Esophagus muscularis mucosa (tissue), 4 donors: ENCODE measurements around the gene AGAP3. TPM values are rescaled to one million over a fixed set of nuclear protein-coding genes. Genes with fewer than 3 reads are reported as not detected.

Source experiments
- DNase-seq: peaks from one replicate; pipeline ENCODE4 v3.0.0-alpha.2; 2017; ENCODE audit errors: extremely low spot score
- H3K27ac ChIP-seq, 4 donors: fragments of 200-600 bp; sonication (generic); replicated peaks in 1 of 4; 1 replicate in 3 of 4; 2 replicates in 1 of 4; pipeline ENCODE4 v1.5.1; 2016 to 2019; ENCODE audit warnings: mild to moderate bottlenecking in 1 of 4
- H3K27me3 ChIP-seq, 4 donors: fragments of 200-600 bp; sonication (generic); one replicate each; pipeline versions ENCODE4 v1.5.1 to v1.6.0; 2016 to 2019
- H3K36me3 ChIP-seq, 4 donors: fragments of 200-600 bp; sonication (generic); one replicate each; pipeline ENCODE4 v1.5.1; 2016 to 2019
- H3K4me1 ChIP-seq, 4 donors: fragments of 200-600 bp; sonication (generic); one replicate each; pipeline ENCODE4 v1.5.1; 2016 to 2019
- H3K4me3 ChIP-seq, 4 donors: fragments of 200-600 bp; sonication (generic); 1 replicate in 2 of 4; 2 replicates in 2 of 4; pipeline ENCODE4 v1.5.1; 2016 to 2019; ENCODE audit warnings: mild to moderate bottlenecking in 4 of 4, moderate library complexity in 1 of 4
- H3K9me3 ChIP-seq, 4 donors: fragments of 200-600 bp; sonication (generic); 1 replicate in 3 of 4; 2 replicates in 1 of 4; pipeline ENCODE4 v1.5.1; 2016 to 2019
- EP300 ChIP-seq: sonication (generic); formaldehyde crosslinking; IDR thresholded peaks from one replicate; pipeline ENCODE4 v1.6.1; 2017; ENCODE audit warnings: antibody characterized with exemption
- POLR2A ChIP-seq: fragments of 450-650 bp; IDR thresholded peaks from one replicate; pipeline ENCODE4 v1.6.1; 2017; ENCODE audit warnings: antibody characterized with exemption, moderate library complexity, mild to moderate bottlenecking, low read depth
- POLR2AphosphoS5 ChIP-seq, 2 donors: sonication (generic); formaldehyde crosslinking; IDR thresholded peaks; one replicate each; pipeline ENCODE4 v1.6.1; 2017; ENCODE audit warnings: antibody characterized with exemption in 2 of 2
- WGBS: methylation state at CpG from one replicate; pipeline ENCODE4 v1.1.5; 2018; 5-methylcytosine and 5-hydroxymethylcytosine counted together
- intact Hi-C: fragments of 100-400 bp; cut with DNase I; formaldehyde crosslinking; loops from one replicate; pipeline ENCODE4 v1.15.1; 2023
- total RNA-seq, 4 donors: library from RNA; depleted of rRNA; stranded (reverse); fragments of >200 nt; gene quantifications; one replicate each; pipeline versions ENCODE4 v1.1.0 to v1.2.1, GENCODE V29; 2016
- TF ChIP-seq, protein P1 (sequence below), 3 experiments: fragments of 200-600 bp in 2 of 3; fragments of 450-650 bp in 1 of 3; sonication (generic) in 2 of 3; IDR thresholded peaks; one replicate each; pipeline ENCODE4 v1.5.1; 2017 to 2019; ENCODE audit warnings: antibody characterized with exemption in 3 of 3, mild to moderate bottlenecking in 2 of 3, moderate library complexity in 1 of 3

AGAP3 gene
- total RNA-seq, 4 donors from 2014 or later: 33.8 to 71.2 (median 60.0) TPM

DNA sequence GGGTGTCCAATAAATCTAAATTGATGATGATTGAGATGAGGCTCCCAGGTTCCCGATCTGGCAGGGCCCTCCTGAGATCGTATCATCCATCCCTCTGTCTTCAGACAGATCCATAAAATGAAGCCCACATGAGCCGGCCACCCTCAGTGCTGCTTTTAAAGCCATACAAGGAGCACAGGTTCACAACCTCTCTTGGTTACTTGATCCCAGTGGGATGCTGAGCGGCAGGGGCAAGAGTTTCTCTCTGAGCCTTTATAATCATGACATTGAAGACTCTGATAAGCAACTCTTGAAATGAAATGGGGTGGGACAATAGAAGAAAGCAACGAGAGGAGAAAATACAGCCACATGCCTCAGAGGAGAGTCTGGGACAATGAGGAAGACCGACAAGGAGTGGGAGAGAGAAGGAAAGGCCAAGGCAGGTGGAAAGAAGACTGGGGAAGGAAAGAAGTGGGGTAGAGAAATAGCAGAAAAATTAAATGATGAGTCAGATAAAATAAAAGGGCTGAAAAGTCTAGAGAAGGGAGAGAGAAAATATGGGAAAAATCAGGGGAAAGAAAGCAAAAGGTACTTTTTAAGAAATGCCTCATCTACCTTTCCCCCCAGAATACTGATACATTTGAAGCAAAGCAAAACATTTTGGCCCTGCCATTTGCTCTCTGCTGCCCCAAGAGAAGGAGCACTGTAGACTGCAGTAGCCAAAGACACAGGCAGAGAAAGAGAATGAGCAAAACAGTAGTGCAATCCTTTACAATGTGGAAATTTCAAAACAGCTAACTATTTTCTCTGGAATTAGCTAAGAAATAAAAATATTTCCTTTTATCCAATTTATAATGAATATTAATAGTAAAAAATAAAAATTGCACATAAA, 66.6 kb downstream of the AGAP3 start:
- TF ChIP-seq POLR2AphosphoS5 (IDR thresholded peaks at IDR 0.05) (no peak), POLR2A (no peak), EP300 (no peak)
- TF ChIP-seq, protein P1, sequence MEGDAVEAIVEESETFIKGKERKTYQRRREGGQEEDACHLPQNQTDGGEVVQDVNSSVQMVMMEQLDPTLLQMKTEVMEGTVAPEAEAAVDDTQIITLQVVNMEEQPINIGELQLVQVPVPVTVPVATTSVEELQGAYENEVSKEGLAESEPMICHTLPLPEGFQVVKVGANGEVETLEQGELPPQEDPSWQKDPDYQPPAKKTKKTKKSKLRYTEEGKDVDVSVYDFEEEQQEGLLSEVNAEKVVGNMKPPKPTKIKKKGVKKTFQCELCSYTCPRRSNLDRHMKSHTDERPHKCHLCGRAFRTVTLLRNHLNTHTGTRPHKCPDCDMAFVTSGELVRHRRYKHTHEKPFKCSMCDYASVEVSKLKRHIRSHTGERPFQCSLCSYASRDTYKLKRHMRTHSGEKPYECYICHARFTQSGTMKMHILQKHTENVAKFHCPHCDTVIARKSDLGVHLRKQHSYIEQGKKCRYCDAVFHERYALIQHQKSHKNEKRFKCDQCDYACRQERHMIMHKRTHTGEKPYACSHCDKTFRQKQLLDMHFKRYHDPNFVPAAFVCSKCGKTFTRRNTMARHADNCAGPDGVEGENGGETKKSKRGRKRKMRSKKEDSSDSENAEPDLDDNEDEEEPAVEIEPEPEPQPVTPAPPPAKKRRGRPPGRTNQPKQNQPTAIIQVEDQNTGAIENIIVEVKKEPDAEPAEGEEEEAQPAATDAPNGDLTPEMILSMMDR (IDR thresholded peaks at IDR 0.05): no peak

DNA sequence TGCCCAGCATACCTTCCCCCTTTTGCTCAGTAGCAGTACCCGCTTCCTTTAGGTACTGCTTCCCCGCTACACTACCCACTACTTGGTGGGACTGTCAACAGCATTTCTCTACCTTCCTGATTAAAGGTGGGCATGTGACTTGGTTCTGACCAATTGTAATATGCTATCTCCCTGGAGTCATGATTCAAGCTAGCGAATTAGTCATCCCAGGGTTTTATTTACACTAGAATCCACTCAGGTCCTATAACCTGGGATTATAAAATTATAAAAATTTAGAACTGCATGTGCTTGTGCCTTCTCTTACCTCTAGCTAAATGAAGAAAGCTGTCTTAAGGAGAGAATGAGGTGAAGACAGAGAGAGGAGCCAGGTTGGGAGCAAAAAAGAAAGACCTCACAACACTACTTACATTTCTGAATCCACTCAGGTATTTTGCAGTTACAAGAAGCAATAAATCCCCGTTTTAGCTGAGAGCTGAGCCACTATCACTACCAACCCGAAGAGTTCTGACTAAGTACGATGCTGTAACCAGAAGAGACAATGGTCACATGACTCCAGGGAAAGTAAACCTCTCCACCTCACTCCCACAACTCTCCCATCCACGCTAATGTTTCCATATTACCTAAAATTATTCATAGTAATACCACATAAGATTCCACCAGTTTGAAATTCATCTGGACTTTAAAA, 71.5 kb downstream of the AGAP3 start:
- intact Hi-C loops: no loop called here
- Histone ChIP-seq H3K9me3 (no peaks in the 10 kb centered on the region), H3K4me3 (no peak overlapping the region), H3K27ac (no peak overlapping the region), H3K27me3 (peaks cover 0 to 66% (median 6%) of the 10 kb centered on the region in 4 donors), H3K36me3 (no peaks in the 10 kb centered on the region), H3K4me1 (no peaks in the 10 kb centered on the region)
- WGBS: 82% methylated on average over 7 of the region's 7 CpGs
- DNase-seq: no peak
- TF ChIP-seq POLR2A: no peak
- TF ChIP-seq, protein P1 (IDR thresholded peaks at IDR 0.05): no peak
- no peak for TF ChIP-seq POLR2AphosphoS5 (IDR thresholded peaks at IDR 0.05)
- TF ChIP-seq EP300: no peak

More for the DNA sequence above, 66.6 kb downstream of the AGAP3 start:
- intact Hi-C loops: no loop called here
- Histone ChIP-seq H3K9me3 (no peaks in the 10 kb centered on the region), H3K27ac (no peak overlapping the region), H3K36me3 (no peaks in the 10 kb centered on the region), H3K4me1 (no peaks in the 10 kb centered on the region), H3K4me3 (no peak overlapping the region), H3K27me3 (peaks cover 0 to 87% (median 10%) of the 10 kb centered on the region in 4 donors)
- WGBS: 58% methylated on average over 6 of the region's 6 CpGs
- DNase-seq: no peak

DNA sequence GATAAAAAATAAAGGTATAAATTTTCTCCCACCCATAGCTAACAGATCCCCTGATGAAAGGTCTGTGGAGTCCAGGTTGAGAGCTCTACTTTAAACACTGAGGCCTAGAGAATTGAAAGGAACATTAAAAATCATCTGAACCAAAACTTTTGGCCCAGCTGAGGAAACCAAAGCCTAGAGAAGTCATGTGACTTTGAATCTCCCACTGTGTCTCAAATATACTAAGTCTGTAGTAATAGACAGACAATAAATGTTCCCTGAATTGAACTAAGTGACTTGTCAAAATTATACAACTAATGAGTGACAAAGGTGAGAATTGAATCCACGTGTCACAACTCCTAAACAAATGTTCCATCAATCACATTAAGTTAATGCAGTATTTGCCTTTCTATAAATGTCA, 75.5 kb downstream of the AGAP3 start:
- Histone ChIP-seq H3K4me1 (peaks cover 3 to 5% (median 4%) of the 10 kb centered on the region in 4 donors), H3K4me3 (no peak overlapping the region), H3K27me3 (peaks cover 0 to 70% (median 19%) of the 10 kb centered on the region in 4 donors), H3K9me3 (no peaks in the 10 kb centered on the region), H3K36me3 (no peaks in the 10 kb centered on the region), H3K27ac (no peak overlapping the region)
- 77% methylated on average over 1 of the region's 1 CpG for WGBS
- intact Hi-C loops: no loop called here
- DNase-seq: no peak
- TF ChIP-seq POLR2AphosphoS5 (IDR thresholded peaks at IDR 0.05) (no peak), EP300 (no peak), POLR2A (no peak)
- TF ChIP-seq, protein P1 (IDR thresholded peaks at IDR 0.05): no peak

DNA sequence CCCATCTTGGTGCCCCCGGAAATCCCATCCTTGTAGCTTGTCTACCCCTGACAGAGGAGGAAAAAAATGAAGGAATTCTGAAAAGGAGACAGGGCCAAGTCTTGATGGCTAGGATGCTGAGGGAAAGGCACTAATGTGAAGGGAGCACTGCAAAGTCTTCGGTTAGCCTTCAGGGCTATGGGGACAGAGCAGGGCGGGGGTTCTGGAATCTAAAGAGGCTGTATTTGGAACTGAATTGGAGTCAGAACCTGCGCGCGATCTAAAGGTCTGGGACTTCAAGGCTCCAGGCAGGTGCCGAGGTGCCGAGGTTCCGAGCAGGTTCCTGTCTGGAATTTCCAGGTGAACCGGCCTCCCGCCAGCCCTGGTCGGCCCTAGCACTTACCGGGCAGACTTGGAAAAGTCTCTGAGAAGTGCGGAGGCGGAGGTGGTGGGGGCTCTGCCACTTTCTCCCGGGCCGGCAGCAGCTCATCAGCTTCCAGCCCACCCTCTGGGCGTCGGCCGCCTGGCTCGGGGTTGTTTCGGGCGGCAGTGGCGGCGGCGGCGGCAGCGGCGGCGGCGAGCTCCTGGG, 80.4 kb downstream of the AGAP3 start:
- intact Hi-C loops: no loop called here
- peaks cover 8 to 80% (median 35%) of the 10 kb centered on the region in 4 donors for H3K27me3 ChIP-seq
- H3K36me3 ChIP-seq: no peaks in the 10 kb centered on the region
- TF ChIP-seq, protein P1 (IDR thresholded peaks at IDR 0.05): no peak
- TF ChIP-seq POLR2A: no peak
- TF ChIP-seq POLR2AphosphoS5 (IDR thresholded peaks at IDR 0.05): no peak
- TF ChIP-seq EP300: no peak
- 18% methylated on average over 20 of the region's 31 CpGs for WGBS
- no peak overlapping the region for H3K27ac ChIP-seq
- H3K4me1 ChIP-seq: peaks cover 15 to 24% (median 21%) of the 10 kb centered on the region in 4 donors
- H3K4me3 ChIP-seq: peak overlapping the region; percentile 53 to 61 (median 56)
- no peaks in the 10 kb centered on the region for H3K9me3 ChIP-seq
- no peak for DNase-seq
